Astrocyte (in vitro differentiated cells and primary cell): Measurements from ENCODE around the gene FAM222A. TPM values are rescaled to one million over a fixed set of nuclear protein-coding genes. Genes with fewer than 3 reads are reported as not detected.

Experiments
- DNase-seq: peaks from one replicate; pipeline ENCODE4 v3.0.0-alpha.2; 2010; ENCODE audit warnings: low read depth
- FAIRE-seq: peaks from 2 replicates; lab custom pipeline; 2011; peaks lifted over from hg19 to GRCh38; lab: Jason Lieb, UNC
- H2AFZ ChIP-seq: 2 replicates; pipeline ENCODE4 v1.6.0; 2012; ENCODE audit warnings: low read depth, low read length, inconsistent platforms
- H3K27ac ChIP-seq: 2 replicates; pipeline ENCODE4 v1.5.1; 2011; ENCODE audit warnings: low read depth, low read length, inconsistent platforms
- H3K27me3 ChIP-seq: 2 replicates; pipeline ENCODE4 v1.6.0; 2011; ENCODE audit warnings: low read length, inconsistent platforms; ENCODE audit not compliant: insufficient read depth
- H3K36me3 ChIP-seq: 2 replicates; pipeline ENCODE4 v1.5.1; 2011; ENCODE audit warnings: low read length, inconsistent platforms; ENCODE audit not compliant: insufficient read depth
- H3K4me1 ChIP-seq: 2 replicates; pipeline ENCODE4 v1.5.1; 2011; ENCODE audit warnings: low read length, inconsistent platforms; ENCODE audit not compliant: insufficient read depth
- H3K4me2 ChIP-seq: 2 replicates; pipeline ENCODE4 v1.6.0; 2012; ENCODE audit warnings: low read length, inconsistent platforms
- H3K4me3 ChIP-seq: 2 replicates; pipeline ENCODE4 v1.5.1; 2011; ENCODE audit warnings: low read depth, mild to moderate bottlenecking, low read length, inconsistent platforms; ENCODE audit not compliant: insufficient read depth
- H3K79me2 ChIP-seq: 2 replicates; pipeline ENCODE4 v1.6.0; 2012; ENCODE audit warnings: mild to moderate bottlenecking, low read length, inconsistent platforms; ENCODE audit not compliant: insufficient read depth
- H3K9ac ChIP-seq: 2 replicates; pipeline ENCODE4 v1.6.0; 2012; ENCODE audit warnings: mild to moderate bottlenecking, low read length, inconsistent platforms
- H3K9me3 ChIP-seq: 2 replicates; pipeline ENCODE4 v1.5.1; 2012; ENCODE audit warnings: low read depth, mild to moderate bottlenecking, low read length, inconsistent platforms; ENCODE audit not compliant: insufficient read depth
- H4K20me1 ChIP-seq: 2 replicates; pipeline ENCODE4 v1.6.0; 2012; ENCODE audit warnings: low read length, inconsistent platforms; ENCODE audit not compliant: insufficient read depth
- H3K27ac Mint-ChIP-seq: one replicate; pipeline ENCODE4 v1.8.0; 2021; ENCODE audit warnings: mild to moderate bottlenecking, mixed read lengths; ENCODE audit not compliant: unreplicated experiment
- H3K27me3 Mint-ChIP-seq: one replicate; pipeline ENCODE4 v1.8.0; 2021; ENCODE audit warnings: low read depth, mixed read lengths; ENCODE audit not compliant: unreplicated experiment
- H3K36me3 Mint-ChIP-seq: one replicate; pipeline ENCODE4 v1.8.0; 2021; ENCODE audit warnings: low read depth, mixed read lengths; ENCODE audit not compliant: unreplicated experiment
- H3K4me1 Mint-ChIP-seq: one replicate; pipeline ENCODE4 v1.8.0; 2021; ENCODE audit warnings: low read depth, mixed read lengths; ENCODE audit not compliant: unreplicated experiment
- H3K4me3 Mint-ChIP-seq: one replicate; pipeline ENCODE4 v1.8.0; 2021; ENCODE audit warnings: mild to moderate bottlenecking, moderate library complexity, mixed read lengths; ENCODE audit not compliant: unreplicated experiment
- H3K9me3 Mint-ChIP-seq: one replicate; pipeline ENCODE4 v1.8.0; 2021; ENCODE audit warnings: mild to moderate bottlenecking, mixed read lengths; ENCODE audit not compliant: unreplicated experiment
- CTCF ChIP-seq: IDR thresholded peaks from 2 replicates; pipeline ENCODE4 v1.5.1; 2011; ENCODE audit warnings: low read depth, mild to moderate bottlenecking, inconsistent platforms, low read length, moderate library complexity; ENCODE audit not compliant: insufficient read depth
- EZH2 ChIP-seq: IDR thresholded peaks from 2 replicates; pipeline ENCODE4 v1.6.1; 2012; ENCODE audit warnings: mild to moderate bottlenecking, low read length, inconsistent platforms; ENCODE audit not compliant: insufficient read depth
- total RNA-seq: library from RNA; stranded (reverse); gene quantifications from 2 replicates; pipeline ENCODE4 v1.2.1, GENCODE V29; 2021

Gene FAM222A
- total RNA-seq, 1 donor from 2014 or later, result 1.2 TPM

GRCh38 chr12:109775172-109775881, 61.7 kb downstream of the FAM222A start:
- Mint-ChIP-seq H3K4me3 (no peak overlapping the region), H3K27ac (no peak overlapping the region), H3K36me3 (no peaks in the 10 kb centered on the region), H3K9me3 (no peaks in the 10 kb centered on the region), H3K27me3 (peaks cover 20% of the 10 kb centered on the region), H3K4me1 (no peaks in the 10 kb centered on the region)
- DNase-seq (peak; percentile 15), FAIRE-seq (no peak)
- H2AFZ ChIP-seq, result no peak overlapping the region
- no peak overlapping the region for H3K4me3 ChIP-seq
- H3K79me2 ChIP-seq, result no peaks in the 10 kb centered on the region
- no peaks in the 10 kb centered on the region for H3K4me1 ChIP-seq
- H4K20me1 ChIP-seq, result no peaks in the 10 kb centered on the region
- no peak overlapping the region for H3K4me2 ChIP-seq
- no peaks in the 10 kb centered on the region for H3K36me3 ChIP-seq
- H3K27ac ChIP-seq, result no peak overlapping the region
- H3K9ac ChIP-seq, result no peak overlapping the region
- peaks cover 4% of the 10 kb centered on the region for H3K27me3 ChIP-seq
- H3K9me3 ChIP-seq, result peaks cover 5% of the 10 kb centered on the region
- TF ChIP-seq CTCF, result peak; percentile 72
- TF ChIP-seq EZH2, result no peak

- H3K4me1 Mint-ChIP-seq, result no peaks in the 10 kb centered on the region
- no peaks in the 10 kb centered on the region for H3K36me3 ChIP-seq
- no peak overlapping the region for H3K27ac Mint-ChIP-seq
- TF ChIP-seq CTCF, result no peak
- no peak for TF ChIP-seq EZH2
- peaks cover 15% of the 10 kb centered on the region for H3K27me3 Mint-ChIP-seq
- H3K4me1 ChIP-seq, result no peaks in the 10 kb centered on the region
- H3K27me3 ChIP-seq, result peaks cover 4% of the 10 kb centered on the region
- peaks cover 5% of the 10 kb centered on the region for H3K9me3 ChIP-seq
- no peak overlapping the region for H3K4me3 Mint-ChIP-seq
- H2AFZ ChIP-seq, result no peak overlapping the region
- DNase-seq, result no peak
- no peaks in the 10 kb centered on the region for H3K9me3 Mint-ChIP-seq
- no peak overlapping the region for H3K27ac ChIP-seq
- no peak overlapping the region for H3K4me2 ChIP-seq
- H3K79me2 ChIP-seq, result no peaks in the 10 kb centered on the region
- H4K20me1 ChIP-seq, result no peaks in the 10 kb centered on the region
- no peak for FAIRE-seq
- H3K4me3 ChIP-seq, result no peak overlapping the region
- no peaks in the 10 kb centered on the region for H3K36me3 Mint-ChIP-seq
- H3K9ac ChIP-seq, result no peak overlapping the region
These were observed 63.0 kb downstream of the FAM222A start for GRCh38 chr12:109776624-109777023.

- Mint-ChIP-seq H3K27ac (no peak overlapping the region), H3K4me1 (no peaks in the 10 kb centered on the region), H3K4me3 (no peak overlapping the region), H3K9me3 (no peaks in the 10 kb centered on the region), H3K27me3 (peaks cover 15% of the 10 kb centered on the region), H3K36me3 (peaks cover 1% of the 10 kb centered on the region)
- Histone ChIP-seq H3K4me3 (no peak overlapping the region), H3K79me2 (no peaks in the 10 kb centered on the region), H3K27me3 (peaks cover 4% of the 10 kb centered on the region), H3K4me1 (no peaks in the 10 kb centered on the region), H3K9ac (no peak overlapping the region), H3K36me3 (no peaks in the 10 kb centered on the region), H2AFZ (no peak overlapping the region), H3K4me2 (no peak overlapping the region), H3K9me3 (peaks cover 5% of the 10 kb centered on the region), H4K20me1 (no peaks in the 10 kb centered on the region), H3K27ac (no peak overlapping the region)
- no peak for FAIRE-seq
- DNase-seq, result no peak
- TF ChIP-seq CTCF (no peak), EZH2 (no peak)
These were observed 63.9 kb downstream of the FAM222A start for GRCh38 chr12:109777544-109777943.
